WTC11 (cell line): Measurements from ENCODE around the gene FGFBP1. TPM values are rescaled to one million over a fixed set of nuclear protein-coding genes. Genes with fewer than 3 reads are reported as not detected.

Experiments
- ATAC-seq: fragments of 200-7000 bp; cut with Tn5 transposase; 2 replicates; pipeline ENCODE4 v1.10.0; 2021; ENCODE audit warnings: mild to moderate bottlenecking, moderate library complexity
- CTCF ChIA-PET: fragments of 300-600 bp; sonication (Branson Sonifier 250); formaldehyde crosslinking; loops from one replicate; lab custom pipeline; 2021; ENCODE audit warnings: antibody characterized with exemption; lab: Charles Lee
- POLR2A ChIA-PET: fragments of 350-600 bp; sonication (Branson Sonifier 250); formaldehyde crosslinking; loops from one replicate; lab custom pipeline; 2021; ENCODE audit warnings: antibody characterized with exemption; lab: Charles Lee
- DNase-seq: peaks from one replicate; pipeline ENCODE4 v3.0.0; 2021; ENCODE audit warnings: low spot score
- H3K27ac Mint-ChIP-seq: 2 replicates; pipeline ENCODE4 v1.8.0; 2021; ENCODE audit warnings: mixed read lengths
- H3K27me3 Mint-ChIP-seq: 2 replicates; pipeline ENCODE4 v1.8.0; 2021; ENCODE audit warnings: low read depth, mild to moderate bottlenecking, moderate library complexity, mixed read lengths
- H3K36me3 Mint-ChIP-seq: 2 replicates; pipeline ENCODE4 v1.8.0; 2021; ENCODE audit warnings: mixed read lengths
- H3K4me1 Mint-ChIP-seq: 2 replicates; pipeline ENCODE4 v1.8.0; 2022; ENCODE audit warnings: mixed read lengths
- H3K4me3 Mint-ChIP-seq: 2 replicates; pipeline ENCODE4 v1.8.0; 2021; ENCODE audit warnings: mild to moderate bottlenecking, moderate library complexity, mixed read lengths
- H3K9me3 Mint-ChIP-seq: 2 replicates; pipeline ENCODE4 v1.8.0; 2021; ENCODE audit warnings: mixed read lengths
- CBFB ChIP-seq: sonication (generic); formaldehyde crosslinking; IDR thresholded peaks from 2 replicates; pipeline ENCODE4 v1.8.1; 2022; ENCODE audit warnings: mild to moderate bottlenecking, low read depth, missing genetic modification reagents
- CREB1 ChIP-seq: sonication (generic); formaldehyde crosslinking; IDR thresholded peaks from 2 replicates; pipeline ENCODE4 v1.8.0; 2023; ENCODE audit warnings: mild to moderate bottlenecking, missing genetic modification reagents
- E2F5 ChIP-seq: sonication (generic); formaldehyde crosslinking; IDR thresholded peaks from 2 replicates; pipeline ENCODE4 v1.8.1; 2022; ENCODE audit warnings: mild to moderate bottlenecking, moderate library complexity, missing genetic modification reagents
- EMX1 ChIP-seq: fragments of 250-450 bp; sonication (Bioruptor Pico); IDR thresholded peaks from 2 replicates; pipeline ENCODE4 v1.8.0; 2021; ENCODE audit warnings: mild to moderate bottlenecking
- ESRRA ChIP-seq: sonication (generic); formaldehyde crosslinking; IDR thresholded peaks from 2 replicates; pipeline ENCODE4 v1.8.1; 2022; ENCODE audit warnings: mild to moderate bottlenecking, missing genetic modification reagents, borderline replicate concordance
- GABPB1 ChIP-seq: sonication (generic); formaldehyde crosslinking; IDR thresholded peaks from 2 replicates; pipeline ENCODE4 v1.8.1; 2023; ENCODE audit warnings: mild to moderate bottlenecking, missing genetic modification reagents
- GRHL2 ChIP-seq: fragments of 250-450 bp; sonication (Bioruptor Pico); IDR thresholded peaks from 2 replicates; pipeline ENCODE4 v1.8.0; 2022; ENCODE audit warnings: mild to moderate bottlenecking, moderate library complexity; ENCODE audit not compliant: insufficient replicate concordance, severe bottlenecking
- HMGA2 ChIP-seq: fragments of 250-450 bp; sonication (Bioruptor Pico); IDR thresholded peaks from 2 replicates; pipeline ENCODE4 v1.4.0; 2021; ENCODE audit warnings: mild to moderate bottlenecking, moderate library complexity
- JAZF1 ChIP-seq: fragments of 250-450 bp; sonication (Bioruptor Pico); IDR thresholded peaks from 2 replicates; pipeline ENCODE4 v1.9.0; 2021; ENCODE audit warnings: moderate library complexity, mild to moderate bottlenecking, inconsistent platforms
- NFYB ChIP-seq: sonication (generic); formaldehyde crosslinking; conservative IDR thresholded peaks from 2 replicates; pipeline ENCODE4 v1.8.0; 2022; ENCODE audit warnings: low read depth, missing genetic modification reagents
- RELA ChIP-seq: sonication (generic); formaldehyde crosslinking; IDR thresholded peaks from 2 replicates; pipeline ENCODE4 v1.8.1; 2022; ENCODE audit warnings: missing genetic modification reagents, mild to moderate bottlenecking, borderline replicate concordance
- SOX15 ChIP-seq: fragments of 250-450 bp; sonication (Bioruptor Pico); IDR thresholded peaks from 2 replicates; pipeline ENCODE4 v1.9.0; 2021; ENCODE audit warnings: mild to moderate bottlenecking
- SP1 ChIP-seq: sonication (generic); formaldehyde crosslinking; conservative IDR thresholded peaks from 2 replicates; pipeline ENCODE4 v1.8.1; 2022; ENCODE audit warnings: missing genetic modification reagents
- TP53 ChIP-seq: sonication (generic); formaldehyde crosslinking; IDR thresholded peaks from 2 replicates; pipeline ENCODE4 v1.8.1; 2023; ENCODE audit warnings: mild to moderate bottlenecking, missing genetic modification reagents
- USF1 ChIP-seq: sonication (generic); formaldehyde crosslinking; IDR thresholded peaks from 2 replicates; pipeline ENCODE4 v1.8.0; 2022; ENCODE audit warnings: mild to moderate bottlenecking, missing genetic modification reagents
- ZBTB21 ChIP-seq: sonication (generic); formaldehyde crosslinking; IDR thresholded peaks from 2 replicates; pipeline ENCODE4 v1.8.1; 2023; ENCODE audit warnings: mild to moderate bottlenecking, missing genetic modification reagents, borderline replicate concordance
- ZNF121 ChIP-seq: sonication (generic); formaldehyde crosslinking; IDR thresholded peaks from 2 replicates; pipeline ENCODE4 v1.8.0; 2023; ENCODE audit warnings: missing genetic modification reagents
- ZNF232 ChIP-seq: sonication (generic); formaldehyde crosslinking; IDR thresholded peaks from 2 replicates; pipeline ENCODE4 v1.8.0; 2022; ENCODE audit warnings: mild to moderate bottlenecking, missing genetic modification reagents
- ZNF281 ChIP-seq: sonication (generic); formaldehyde crosslinking; IDR thresholded peaks from 2 replicates; pipeline ENCODE4 v1.8.0; 2023; ENCODE audit warnings: mild to moderate bottlenecking, missing genetic modification reagents
- ZNF423 ChIP-seq: fragments of 250-450 bp; sonication (Bioruptor Pico); IDR thresholded peaks from 2 replicates; pipeline ENCODE4 v2.1.2; 2022; ENCODE audit warnings: mild to moderate bottlenecking, moderate library complexity
- ZNF512 ChIP-seq: sonication (generic); formaldehyde crosslinking; IDR thresholded peaks from 2 replicates; pipeline ENCODE4 v1.8.1; 2022; ENCODE audit warnings: missing genetic modification reagents, borderline replicate concordance
- total RNA-seq: library from RNA; stranded (reverse); gene quantifications from 3 replicates; pipeline ENCODE4 v1.2.3, GENCODE V29; 2021
- TF ChIP-seq, protein P1 (sequence below): fragments of 250-450 bp; sonication (Bioruptor Pico); IDR thresholded peaks from 2 replicates; pipeline ENCODE4 v2.1.2; 2022; ENCODE audit warnings: mild to moderate bottlenecking, moderate library complexity
- TF ChIP-seq, protein P2 (sequence below): sonication (generic); formaldehyde crosslinking; IDR thresholded peaks from 2 replicates; pipeline ENCODE4 v1.8.1; 2023; ENCODE audit warnings: mild to moderate bottlenecking, missing genetic modification reagents, moderate library complexity
- TF ChIP-seq, protein P3 (sequence below): sonication (generic); formaldehyde crosslinking; IDR thresholded peaks from 2 replicates; pipeline ENCODE4 v1.8.0; 2023; ENCODE audit warnings: missing genetic modification reagents, mild to moderate bottlenecking, borderline replicate concordance

FGFBP1 gene
- total RNA-seq, 1 experiment from 2014 or later = not detected

- ATAC-seq = no peak
- POLR2A ChIA-PET = no interaction called here
- H3K4me3 Mint-ChIP-seq = no peak overlapping the region
- TF ChIP-seq RELA (CRISPR knock-in tag) = no peak
- TF ChIP-seq TP53 (CRISPR knock-in tag) = no peak
- no peak for TF ChIP-seq HMGA2
- no peak for TF ChIP-seq ZNF423 (CRISPR knock-in tag)
- TF ChIP-seq NFYB (CRISPR knock-in tag) = no peak
- TF ChIP-seq, protein P1, sequence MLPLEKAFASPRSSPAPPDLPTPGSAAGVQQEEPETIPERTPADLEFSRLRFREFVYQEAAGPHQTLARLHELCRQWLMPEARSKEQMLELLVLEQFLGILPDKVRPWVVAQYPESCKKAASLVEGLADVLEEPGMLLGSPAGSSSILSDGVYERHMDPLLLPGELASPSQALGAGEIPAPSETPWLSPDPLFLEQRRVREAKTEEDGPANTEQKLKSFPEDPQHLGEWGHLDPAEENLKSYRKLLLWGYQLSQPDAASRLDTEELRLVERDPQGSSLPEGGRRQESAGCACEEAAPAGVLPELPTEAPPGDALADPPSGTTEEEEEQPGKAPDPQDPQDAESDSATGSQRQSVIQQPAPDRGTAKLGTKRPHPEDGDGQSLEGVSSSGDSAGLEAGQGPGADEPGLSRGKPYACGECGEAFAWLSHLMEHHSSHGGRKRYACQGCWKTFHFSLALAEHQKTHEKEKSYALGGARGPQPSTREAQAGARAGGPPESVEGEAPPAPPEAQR (CRISPR knock-in tag) = no peak
- TF ChIP-seq E2F5 (CRISPR knock-in tag) = no peak
- TF ChIP-seq CBFB = no peak
- TF ChIP-seq JAZF1 (CRISPR knock-in tag) = no peak
- no peak for TF ChIP-seq ZBTB21 (CRISPR knock-in tag)
- no peak for TF ChIP-seq GRHL2 (CRISPR knock-in tag)
- TF ChIP-seq, all 79 proteins: peak for 0
- Mint-ChIP-seq H3K4me1 (no peaks in the 10 kb centered on the region), H3K27me3 (peaks cover 9% of the 10 kb centered on the region), H3K36me3 (peaks cover 16% of the 10 kb centered on the region), H3K9me3 (peaks cover 27% of the 10 kb centered on the region), H3K27ac (no peak overlapping the region)
- DNase-seq = no peak
- CTCF ChIA-PET = interaction anchor here (1.9 kb wide), 1 partner anchor 36 kb away, joined by 9 read pairs; no protein-coding TSS in a partner anchor
Observed at GRCh38 chr4:15918484-15919129, 19.9 kb downstream of the FGFBP1 start.

- no peak overlapping the region for H3K4me3 Mint-ChIP-seq
- CTCF ChIA-PET = interaction anchor here (1.9 kb wide), 1 partner anchor 35 kb away, joined by 9 read pairs; no protein-coding TSS in a partner anchor
- DNase-seq (no peak), ATAC-seq (no peak)
- peaks cover 9% of the 10 kb centered on the region for H3K27me3 Mint-ChIP-seq
- no peaks in the 10 kb centered on the region for H3K4me1 Mint-ChIP-seq
- H3K36me3 Mint-ChIP-seq = peaks cover 16% of the 10 kb centered on the region
- no peak overlapping the region for H3K27ac Mint-ChIP-seq
- TF ChIP-seq GABPB1 (no peak), NFYB (CRISPR knock-in tag) (no peak), ESRRA (CRISPR knock-in tag) (no peak), ZNF121 (CRISPR knock-in tag) (no peak), ZNF232 (CRISPR knock-in tag) (no peak), EMX1 (CRISPR knock-in tag) (no peak), SP1 (CRISPR knock-in tag) (no peak), SOX15 (CRISPR knock-in tag) (no peak), USF1 (CRISPR knock-in tag) (no peak), ZNF281 (no peak), ZNF512 (no peak), CREB1 (CRISPR knock-in tag) (no peak)
- TF ChIP-seq, protein P2, sequence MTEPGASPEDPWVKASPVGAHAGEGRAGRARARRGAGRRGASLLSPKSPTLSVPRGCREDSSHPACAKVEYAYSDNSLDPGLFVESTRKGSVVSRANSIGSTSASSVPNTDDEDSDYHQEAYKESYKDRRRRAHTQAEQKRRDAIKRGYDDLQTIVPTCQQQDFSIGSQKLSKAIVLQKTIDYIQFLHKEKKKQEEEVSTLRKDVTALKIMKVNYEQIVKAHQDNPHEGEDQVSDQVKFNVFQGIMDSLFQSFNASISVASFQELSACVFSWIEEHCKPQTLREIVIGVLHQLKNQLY = no peak
- TF ChIP-seq, protein P3, sequence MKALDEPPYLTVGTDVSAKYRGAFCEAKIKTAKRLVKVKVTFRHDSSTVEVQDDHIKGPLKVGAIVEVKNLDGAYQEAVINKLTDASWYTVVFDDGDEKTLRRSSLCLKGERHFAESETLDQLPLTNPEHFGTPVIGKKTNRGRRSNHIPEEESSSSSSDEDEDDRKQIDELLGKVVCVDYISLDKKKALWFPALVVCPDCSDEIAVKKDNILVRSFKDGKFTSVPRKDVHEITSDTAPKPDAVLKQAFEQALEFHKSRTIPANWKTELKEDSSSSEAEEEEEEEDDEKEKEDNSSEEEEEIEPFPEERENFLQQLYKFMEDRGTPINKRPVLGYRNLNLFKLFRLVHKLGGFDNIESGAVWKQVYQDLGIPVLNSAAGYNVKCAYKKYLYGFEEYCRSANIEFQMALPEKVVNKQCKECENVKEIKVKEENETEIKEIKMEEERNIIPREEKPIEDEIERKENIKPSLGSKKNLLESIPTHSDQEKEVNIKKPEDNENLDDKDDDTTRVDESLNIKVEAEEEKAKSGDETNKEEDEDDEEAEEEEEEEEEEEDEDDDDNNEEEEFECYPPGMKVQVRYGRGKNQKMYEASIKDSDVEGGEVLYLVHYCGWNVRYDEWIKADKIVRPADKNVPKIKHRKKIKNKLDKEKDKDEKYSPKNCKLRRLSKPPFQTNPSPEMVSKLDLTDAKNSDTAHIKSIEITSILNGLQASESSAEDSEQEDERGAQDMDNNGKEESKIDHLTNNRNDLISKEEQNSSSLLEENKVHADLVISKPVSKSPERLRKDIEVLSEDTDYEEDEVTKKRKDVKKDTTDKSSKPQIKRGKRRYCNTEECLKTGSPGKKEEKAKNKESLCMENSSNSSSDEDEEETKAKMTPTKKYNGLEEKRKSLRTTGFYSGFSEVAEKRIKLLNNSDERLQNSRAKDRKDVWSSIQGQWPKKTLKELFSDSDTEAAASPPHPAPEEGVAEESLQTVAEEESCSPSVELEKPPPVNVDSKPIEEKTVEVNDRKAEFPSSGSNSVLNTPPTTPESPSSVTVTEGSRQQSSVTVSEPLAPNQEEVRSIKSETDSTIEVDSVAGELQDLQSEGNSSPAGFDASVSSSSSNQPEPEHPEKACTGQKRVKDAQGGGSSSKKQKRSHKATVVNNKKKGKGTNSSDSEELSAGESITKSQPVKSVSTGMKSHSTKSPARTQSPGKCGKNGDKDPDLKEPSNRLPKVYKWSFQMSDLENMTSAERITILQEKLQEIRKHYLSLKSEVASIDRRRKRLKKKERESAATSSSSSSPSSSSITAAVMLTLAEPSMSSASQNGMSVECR (CRISPR knock-in tag) = no peak
- POLR2A ChIA-PET = no interaction called here
- peaks cover 27% of the 10 kb centered on the region for H3K9me3 Mint-ChIP-seq
Observed at GRCh38 chr4:15917297-15917696, 21.2 kb downstream of the FGFBP1 start.
